Dermis microvascular lymphatic vessel endothelial cell (primary cell): ENCODE data around the gene SLC26A8. TPM values are rescaled to one million over a fixed set of nuclear protein-coding genes. Genes with fewer than 3 reads are reported as not detected.
"Not testable (repeated sequence)": the region's sequence is repeated elsewhere in the genome, so short reads cannot be mapped to it uniquely, and the experiment has no call there.

Experiments
- DNase-seq, 2 donors: peaks; one replicate each; pipeline versions ENCODE4 v3.0.0 to v3.0.0-alpha.2; 2010; ENCODE audit warnings: low read depth in 2 of 2
- total RNA-seq: library from RNA; depleted of rRNA; stranded (reverse); fragments of >200 nt; gene quantifications from 2 replicates; pipeline ENCODE4 v1.2.1, GENCODE V29; 2014

The SLC26A8 gene
- total RNA-seq, 1 donor from 2014 or later: not detected

GRCh38 chr6:35948725-35949124, 75.7 kb downstream of the SLC26A8 start:
- peak in 1 of 2 donors; percentile 32 for DNase-seq

GRCh38 chr6:35945650-35946025, 78.8 kb downstream of the SLC26A8 start:
- no peak for DNase-seq

DNA sequence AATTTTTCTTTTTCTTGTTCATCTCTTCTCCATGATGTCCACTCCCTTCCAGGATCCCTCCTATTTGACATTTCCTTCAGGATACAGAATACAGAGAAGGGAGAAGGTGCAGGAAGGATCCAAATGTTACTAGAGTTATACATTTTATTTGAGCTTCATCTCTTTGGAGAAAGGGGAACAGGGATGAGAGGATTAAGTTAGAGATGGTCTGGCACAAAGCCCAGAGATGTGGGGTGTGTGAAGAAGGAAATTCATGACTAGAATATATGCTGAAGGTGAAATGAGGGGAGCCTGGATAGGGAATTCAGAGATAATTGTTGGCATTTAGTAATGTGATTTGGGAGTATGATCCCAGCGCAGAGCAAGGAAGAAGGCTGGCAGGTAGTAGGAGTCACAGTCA, 81.1 kb downstream of the SLC26A8 start:
- no peak for DNase-seq

DNA sequence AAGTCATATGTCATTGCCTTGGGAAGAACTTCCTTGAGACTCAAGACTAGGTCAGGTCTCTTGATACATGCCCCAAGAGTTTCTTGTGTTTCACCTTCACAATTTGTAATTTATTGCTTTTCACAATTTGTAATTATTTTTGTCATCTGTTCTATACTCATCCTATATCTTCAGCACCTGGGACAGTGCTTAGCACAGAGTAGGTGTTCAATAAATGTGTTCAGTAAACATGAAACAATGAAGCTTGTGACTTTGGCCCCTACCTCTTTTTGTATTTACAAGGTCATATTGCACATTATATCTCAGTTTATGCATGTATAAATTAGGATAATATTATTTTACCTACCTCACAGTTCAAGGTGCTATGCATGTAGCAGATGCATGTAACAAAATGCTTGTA, 82.1 kb downstream of the SLC26A8 start:
- no peak for DNase-seq

DNA sequence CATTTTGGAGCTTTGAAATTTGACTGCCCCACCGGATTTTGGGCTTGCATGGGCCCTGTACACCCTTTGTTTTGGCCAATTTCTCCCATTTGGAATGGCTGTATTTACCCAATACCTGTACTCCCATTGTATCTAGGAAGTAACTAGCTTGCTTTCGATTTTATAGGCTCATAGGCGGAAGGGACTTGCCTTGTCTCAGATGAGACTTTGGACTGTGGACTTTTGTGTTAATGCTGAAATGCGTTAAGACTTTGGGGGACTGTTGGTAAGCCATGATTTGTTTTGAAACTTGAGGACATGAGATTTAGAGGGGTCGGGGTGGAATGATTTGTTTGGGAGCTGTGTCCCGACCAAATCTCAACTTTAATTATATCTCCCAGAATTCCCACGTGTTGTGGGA, 83.3 kb downstream of the SLC26A8 start:
- not testable (repeated sequence) for DNase-seq

DNA sequence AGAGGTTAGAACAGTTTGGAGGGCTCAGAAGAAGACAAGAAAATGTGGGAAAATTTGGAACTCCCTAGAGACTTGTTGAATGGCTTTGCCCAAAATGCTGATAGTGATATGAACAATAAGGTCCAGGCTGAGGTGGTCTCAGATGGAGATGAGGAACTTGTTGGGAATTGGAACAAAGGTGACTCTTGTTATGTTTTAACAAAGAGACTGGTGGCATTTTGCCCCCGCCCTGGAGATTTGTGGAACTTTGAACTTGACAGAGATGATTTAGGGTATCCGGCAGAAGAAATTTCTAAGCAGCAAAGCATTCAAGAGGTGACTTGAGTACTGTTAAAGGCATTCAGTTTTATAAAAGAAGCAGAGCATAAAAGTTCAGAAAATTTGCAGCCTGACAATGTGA, 84.4 kb downstream of the SLC26A8 start:
- not testable (repeated sequence) for DNase-seq

GRCh38 chr6:35939259-35939658, 85.2 kb downstream of the SLC26A8 start:
- not testable (repeated sequence) for DNase-seq

- no peak for DNase-seq
Observed at GRCh38 chr6:35936681-35937359, 87.6 kb downstream of the SLC26A8 start.

DNA sequence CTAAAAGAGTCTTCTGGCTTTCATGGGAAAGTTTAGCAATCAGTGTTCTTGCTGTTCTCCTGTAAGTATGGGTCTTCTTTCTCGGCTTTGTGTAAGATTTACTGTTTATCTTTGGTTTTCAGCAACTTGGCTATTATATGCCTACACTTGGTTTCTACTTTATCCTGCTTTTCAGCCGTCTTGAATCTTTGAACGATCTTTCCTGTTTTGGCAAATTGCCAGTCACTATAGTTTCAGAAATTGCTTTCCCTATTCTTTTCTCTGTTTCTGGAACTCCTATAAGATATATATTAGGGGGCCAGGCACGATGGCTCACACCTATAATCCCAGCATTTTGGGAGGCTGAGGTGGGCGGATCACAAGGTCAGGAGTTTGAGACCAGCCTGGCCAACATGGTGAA, 89.0 kb downstream of the SLC26A8 start:
- no peak for DNase-seq

DNA sequence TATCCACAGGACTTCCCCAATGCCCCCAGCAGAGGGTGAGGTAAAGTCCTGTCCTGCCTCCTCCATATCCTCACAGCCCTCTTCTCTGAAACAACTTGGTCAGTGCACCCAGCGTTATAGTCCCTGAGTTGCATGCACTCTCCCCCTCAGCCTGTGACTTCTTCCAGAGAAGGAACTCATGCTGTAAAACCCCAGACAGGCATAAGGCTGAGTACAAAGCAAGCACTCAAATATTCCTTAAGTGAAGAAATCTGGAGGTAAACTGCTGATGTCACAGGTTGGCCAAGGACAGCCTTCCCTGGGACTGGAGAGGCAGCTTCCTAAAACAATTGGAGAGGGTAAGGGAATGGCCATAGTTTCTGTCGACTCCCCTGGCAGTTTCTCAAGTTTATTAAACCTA, 90.6 kb downstream of the SLC26A8 start:
- DNase-seq: no peak

DNA sequence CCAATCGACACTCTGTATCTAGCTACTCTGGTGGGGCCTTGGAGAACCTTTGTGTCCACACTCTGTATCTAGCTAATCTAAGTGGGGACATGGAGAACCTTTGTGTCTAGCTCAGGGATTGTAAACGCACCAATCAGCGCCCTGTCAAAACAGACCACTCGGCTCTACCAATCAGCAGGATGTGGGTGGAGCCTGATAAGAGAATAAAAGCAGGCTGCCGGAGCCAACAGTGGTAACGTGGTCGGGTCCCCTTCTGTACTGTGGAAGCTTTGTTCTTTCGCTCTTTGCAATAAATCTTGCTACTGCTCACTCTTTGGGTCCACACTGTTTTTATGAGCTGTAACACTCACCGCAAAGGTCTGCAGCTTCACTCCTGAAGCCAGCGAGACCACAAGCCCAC, 92.6 kb downstream of the SLC26A8 start:
- DNase-seq: not testable (repeated sequence)

GRCh38 chr6:35931120-35931561, 93.3 kb downstream of the SLC26A8 start:
- DNase-seq: no peak

- no peak for DNase-seq
Observed at GRCh38 chr6:35929601-35930000, 94.8 kb downstream of the SLC26A8 start.

DNA sequence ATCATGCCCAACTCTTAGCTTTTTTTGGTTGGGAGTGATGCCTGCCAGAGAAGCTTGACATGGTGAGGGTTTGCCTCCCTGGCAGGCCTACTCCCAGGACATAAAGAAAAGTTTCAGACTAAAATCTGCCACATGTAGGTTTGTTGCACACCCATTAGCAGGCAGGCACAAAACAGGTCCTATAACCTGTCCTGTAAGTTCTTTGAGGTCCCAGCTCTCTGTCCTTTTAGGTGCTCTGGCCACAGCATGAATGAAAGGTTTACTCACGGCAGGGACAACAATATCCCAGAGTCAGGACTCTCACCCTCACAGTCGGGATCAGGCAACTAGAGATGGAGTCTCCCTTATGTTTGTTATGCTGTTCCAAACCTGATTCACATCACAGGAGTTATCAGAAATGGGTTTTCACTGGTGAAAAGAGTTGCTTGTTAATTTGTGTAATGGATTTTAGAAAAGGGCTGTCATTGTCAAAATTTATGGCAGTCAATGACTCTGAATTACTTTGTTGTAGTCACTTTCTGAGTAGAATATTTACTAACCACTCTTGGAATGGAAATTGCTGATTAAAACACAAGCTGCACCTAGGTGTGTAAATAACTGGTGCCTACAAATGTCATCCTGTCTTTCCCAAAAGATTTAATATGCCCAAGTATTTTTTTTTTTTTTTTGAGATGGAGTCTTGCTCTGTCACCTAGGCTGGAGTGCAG, 97.8 kb downstream of the SLC26A8 start:
- DNase-seq: no peak

GRCh38 chr6:35925961-35926360, 98.5 kb downstream of the SLC26A8 start:
- no peak for DNase-seq

DNA sequence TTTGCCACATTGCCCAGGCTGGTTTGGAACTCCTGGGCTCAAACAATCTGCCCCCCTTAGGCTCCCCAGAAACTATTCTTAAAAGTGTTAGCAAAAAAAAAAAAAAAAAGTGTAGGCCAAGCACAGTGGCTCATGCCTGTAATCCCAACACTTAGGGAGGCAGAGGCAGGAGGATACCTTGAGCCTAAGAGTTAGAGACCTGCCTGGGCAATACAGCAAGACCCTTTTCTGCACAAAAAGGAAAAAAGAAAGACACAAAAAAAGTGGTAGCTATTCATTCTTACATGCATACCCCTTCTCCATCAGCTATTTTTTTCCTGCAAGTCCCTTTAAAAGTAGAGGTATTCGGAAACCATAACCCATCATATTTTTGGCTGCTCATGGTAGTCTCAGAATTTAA, 100.3 kb downstream of the SLC26A8 start:
- no peak for DNase-seq

GRCh38 chr6:35922139-35922554, 102.3 kb downstream of the SLC26A8 start:
- no peak for DNase-seq

GRCh38 chr6:35920793-35921732, 103.4 kb downstream of the SLC26A8 start, which contains the start of gene SRPK1:
TSS of gene SRPK1 (minus strand) at chr6:35921098. CDS start at chr6:35921056, 42 bp downstream.
- DNase-seq: peak; percentile 66 to 86

DNA sequence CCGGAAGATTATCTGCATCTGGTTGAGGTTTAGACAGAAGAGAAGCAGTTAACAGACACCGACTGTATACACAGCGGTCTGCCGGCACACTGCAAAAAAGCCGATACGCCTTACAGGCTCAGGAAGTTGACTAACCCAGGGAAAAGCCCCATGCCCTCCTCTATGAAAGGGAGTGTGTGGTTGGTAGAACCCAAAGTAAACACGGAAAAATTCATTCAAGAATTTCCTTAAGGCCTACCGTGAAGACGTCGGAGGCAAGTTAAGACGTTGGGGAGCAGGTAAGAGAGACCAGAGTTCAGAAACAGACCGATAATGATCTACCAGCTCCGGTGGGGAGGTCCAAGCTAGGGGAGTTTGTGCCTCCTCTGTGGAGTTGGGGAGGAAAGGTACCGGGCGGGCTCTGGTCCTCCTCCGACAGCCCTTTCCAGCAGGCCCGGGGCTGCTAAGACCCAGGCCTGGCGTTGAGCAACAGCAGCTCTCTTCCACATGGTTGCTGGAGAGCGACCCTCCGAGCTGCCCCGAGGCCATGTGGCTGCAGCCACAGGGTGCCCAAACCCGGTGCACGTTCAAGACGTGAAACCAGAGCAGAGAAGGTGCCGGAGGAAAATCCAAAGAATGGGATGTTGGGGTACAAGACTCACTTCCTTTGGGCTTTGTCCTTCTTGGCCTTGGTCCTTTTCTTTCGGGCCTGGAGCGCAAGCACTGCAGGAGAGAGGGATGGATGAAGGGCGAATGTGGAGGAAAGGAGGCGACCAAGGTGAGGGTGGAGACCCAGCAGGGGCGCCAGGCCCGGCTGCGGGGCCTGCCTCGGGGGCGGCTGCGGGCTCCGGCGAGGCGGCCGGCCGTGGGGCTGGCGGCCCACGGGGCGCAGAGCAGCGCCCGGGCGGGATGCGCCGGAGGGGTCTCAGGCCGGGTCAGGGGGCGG, 104.4 kb downstream of the SLC26A8 start:
- DNase-seq: peak; percentile 27 to 88

GRCh38 chr6:35919085-35919826, 105.2 kb downstream of the SLC26A8 start:
- DNase-seq: peak; percentile 37 to 49
